ENCODE measurements around the gene PTBP3.

PTBP3 gene

GRCh38 chr9:112295174-112295573, 38.2 kb downstream of the PTBP3 start:
- WGBS, 2 donors (ENCODE audit: extremely low coverage in 2 of 2, insufficient read length in 2 of 2, insufficient replicate concordance in 1 of 2): no CpG with 5 or more reads among the region's 2 CpGs

DNA sequence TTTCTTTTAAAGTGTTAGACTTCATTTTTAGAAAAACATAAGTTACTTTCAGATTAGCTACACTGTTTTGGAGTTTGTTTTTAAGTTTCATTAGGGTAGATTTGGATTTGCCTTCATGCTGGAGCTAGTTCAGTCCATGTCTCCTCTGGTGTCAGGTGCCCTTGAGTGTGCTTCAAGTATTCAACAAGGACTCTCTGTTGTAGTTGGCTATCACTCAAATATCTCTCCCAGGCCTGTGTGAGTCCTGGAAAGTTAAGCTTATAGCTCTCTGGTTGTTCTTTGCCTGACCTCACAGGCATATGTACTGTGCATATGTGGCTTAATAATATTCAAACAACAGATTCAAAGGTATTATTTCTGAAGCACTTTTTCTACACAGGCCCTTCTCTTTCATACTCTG, 45.4 kb downstream of the PTBP3 start:
- DNase-seq (ENCODE audit: low spot score): no peak
- Histone ChIP-seq H3K27me3 (ENCODE audit: control insufficient read depth in 3 of 3, insufficient read depth in 3 of 3, low read depth in 1 of 3, low read length in 3 of 3) (no peaks in the 10 kb centered on the region), H2AFZ (ENCODE audit: low read length) (no peak overlapping the region), H3K23ac (ENCODE audit: low read depth, low read length, poor library complexity) (no peak overlapping the region), H4K8ac (ENCODE audit: low read depth, low read length) (no peak overlapping the region), H3K79me1 (ENCODE audit: low read depth, low read length) (peaks cover 3% of the 10 kb centered on the region), H3K4me1 (ENCODE audit: control insufficient read depth in 2 of 2, insufficient read depth in 1 of 2, low read depth in 1 of 2, low read length in 2 of 2) (no peaks in the 10 kb centered on the region), H3K9ac (ENCODE audit: low read depth, low read length, poor library complexity) (no peak overlapping the region), H3K9me3 (replicated peaks in 1 of 2; ENCODE audit: control insufficient read depth in 2 of 2, insufficient read depth in 1 of 2, low read depth in 1 of 2, low read length in 2 of 2) (peaks cover 12 to 29% of the 10 kb centered on the region in 2 donors), H2AK5ac (ENCODE audit: low read depth, low read length) (no peak overlapping the region), H3K4me2 (ENCODE audit: insufficient read depth, low read length, poor library complexity, severe bottlenecking) (no peak overlapping the region), H3K36me3 (replicated peaks in 1 of 2; ENCODE audit: control insufficient read depth in 2 of 2, insufficient read depth in 2 of 2, low read length in 2 of 2) (peaks cover 3 to 51% of the 10 kb centered on the region in 2 donors), H3K14ac (ENCODE audit: low read length) (no peak overlapping the region), H3K18ac (ENCODE audit: low read length) (no peak overlapping the region), H4K91ac (ENCODE audit: low read depth, low read length, poor library complexity) (no peak overlapping the region), H2BK12ac (ENCODE audit: low read length) (no peak overlapping the region), H3K4ac (ENCODE audit: low read length) (no peak overlapping the region), H2BK5ac (ENCODE audit: low read length) (no peak overlapping the region), H2BK15ac (ENCODE audit: low read length) (no peak overlapping the region), H3K27ac (replicated peaks; ENCODE audit: low read length) (no peak overlapping the region), H2BK120ac (ENCODE audit: low read depth, low read length) (no peak overlapping the region), H3K4me3 (ENCODE audit: low read length in 2 of 2) (no peak overlapping the region)

More at GRCh38 chr9:112295174-112295573, 38.2 kb downstream of the PTBP3 start:
- DNase-seq (ENCODE audit: low spot score): no peak
- Histone ChIP-seq H3K27me3 (ENCODE audit: control insufficient read depth in 3 of 3, insufficient read depth in 3 of 3, low read depth in 1 of 3, low read length in 3 of 3) (no peaks in the 10 kb centered on the region), H3K14ac (ENCODE audit: low read length) (no peak overlapping the region), H3K18ac (ENCODE audit: low read length) (no peak overlapping the region), H2AK5ac (ENCODE audit: low read depth, low read length) (no peak overlapping the region), H2BK12ac (ENCODE audit: low read length) (no peak overlapping the region), H3K9me3 (replicated peaks in 1 of 2; ENCODE audit: control insufficient read depth in 2 of 2, insufficient read depth in 1 of 2, low read depth in 1 of 2, low read length in 2 of 2) (peaks cover 0 to 13% of the 10 kb centered on the region in 2 donors), H4K8ac (ENCODE audit: low read depth, low read length) (no peak overlapping the region), H3K9ac (ENCODE audit: low read depth, low read length, poor library complexity) (no peak overlapping the region), H3K27ac (replicated peaks; ENCODE audit: low read length) (no peak overlapping the region), H3K4me1 (ENCODE audit: control insufficient read depth in 2 of 2, insufficient read depth in 1 of 2, low read depth in 1 of 2, low read length in 2 of 2) (no peaks in the 10 kb centered on the region), H3K4me3 (ENCODE audit: low read length in 2 of 2) (no peak overlapping the region), H2AFZ (ENCODE audit: low read length) (no peak overlapping the region), H3K79me1 (ENCODE audit: low read depth, low read length) (no peaks in the 10 kb centered on the region), H3K4ac (ENCODE audit: low read length) (no peak overlapping the region), H4K91ac (ENCODE audit: low read depth, low read length, poor library complexity) (no peak overlapping the region), H2BK5ac (ENCODE audit: low read length) (no peak overlapping the region), H3K36me3 (replicated peaks in 1 of 2; ENCODE audit: control insufficient read depth in 2 of 2, insufficient read depth in 2 of 2, low read length in 2 of 2) (peaks cover 0 to 33% of the 10 kb centered on the region in 2 donors), H2BK15ac (ENCODE audit: low read length) (no peak overlapping the region), H2BK120ac (ENCODE audit: low read depth, low read length) (no peak overlapping the region), H3K23ac (ENCODE audit: low read depth, low read length, poor library complexity) (no peak overlapping the region), H3K4me2 (ENCODE audit: insufficient read depth, low read length, poor library complexity, severe bottlenecking) (no peak overlapping the region)

GRCh38 chr9:112286926-112287325, 46.5 kb downstream of the PTBP3 start:
- peaks cover 15 to 28% of the 10 kb centered on the region in 2 donors for H3K9me3 ChIP-seq (replicated peaks in 1 of 2; ENCODE audit: control insufficient read depth in 2 of 2, insufficient read depth in 1 of 2, low read depth in 1 of 2, low read length in 2 of 2)
- no peak overlapping the region for H2AK5ac ChIP-seq (ENCODE audit: low read depth, low read length)
- no peak overlapping the region for H2BK5ac ChIP-seq (ENCODE audit: low read length)
- H3K18ac ChIP-seq (ENCODE audit: low read length): no peak overlapping the region
- H2BK15ac ChIP-seq (ENCODE audit: low read length): no peak overlapping the region
- H3K4me3 ChIP-seq (ENCODE audit: low read length in 2 of 2): no peak overlapping the region
- no peak overlapping the region for H3K9ac ChIP-seq (ENCODE audit: low read depth, low read length, poor library complexity)
- no peak overlapping the region for H3K4ac ChIP-seq (ENCODE audit: low read length)
- no peak overlapping the region for H3K14ac ChIP-seq (ENCODE audit: low read length)
- H4K8ac ChIP-seq (ENCODE audit: low read depth, low read length): no peak overlapping the region
- H2BK12ac ChIP-seq (ENCODE audit: low read length): no peak overlapping the region
- no peak overlapping the region for H2BK120ac ChIP-seq (ENCODE audit: low read depth, low read length)
- no peak for DNase-seq (ENCODE audit: low spot score)
- no peak overlapping the region for H2AFZ ChIP-seq (ENCODE audit: low read length)
- no CpG with 5 or more reads among the region's 2 CpGs for WGBS, 2 donors (ENCODE audit: extremely low coverage in 2 of 2, insufficient read length in 2 of 2, insufficient replicate concordance in 1 of 2)
- no peaks in the 10 kb centered on the region for H3K4me1 ChIP-seq (ENCODE audit: control insufficient read depth in 2 of 2, insufficient read depth in 1 of 2, low read depth in 1 of 2, low read length in 2 of 2)
- no peak overlapping the region for H3K23ac ChIP-seq (ENCODE audit: low read depth, low read length, poor library complexity)
- peaks cover 3% of the 10 kb centered on the region for H3K79me1 ChIP-seq (ENCODE audit: low read depth, low read length)
- no peaks in the 10 kb centered on the region for H3K27me3 ChIP-seq (ENCODE audit: control insufficient read depth in 3 of 3, insufficient read depth in 3 of 3, low read depth in 1 of 3, low read length in 3 of 3)
- H3K36me3 ChIP-seq (replicated peaks in 1 of 2; ENCODE audit: control insufficient read depth in 2 of 2, insufficient read depth in 2 of 2, low read length in 2 of 2): peaks cover 3 to 41% of the 10 kb centered on the region in 2 donors
- H4K91ac ChIP-seq (ENCODE audit: low read depth, low read length, poor library complexity): no peak overlapping the region
- H3K27ac ChIP-seq (replicated peaks; ENCODE audit: low read length): no peak overlapping the region
- no peak overlapping the region for H3K4me2 ChIP-seq (ENCODE audit: insufficient read depth, low read length, poor library complexity, severe bottlenecking)

- no peak overlapping the region for H4K8ac ChIP-seq (ENCODE audit: low read depth, low read length)
- H2BK12ac ChIP-seq (ENCODE audit: low read length): no peak overlapping the region
- H4K91ac ChIP-seq (ENCODE audit: low read depth, low read length, poor library complexity): no peak overlapping the region
- no CpG with 5 or more reads among the region's 2 CpGs for WGBS, 2 donors (ENCODE audit: extremely low coverage in 2 of 2, insufficient read length in 2 of 2, insufficient replicate concordance in 1 of 2)
- peaks cover 15 to 20% of the 10 kb centered on the region in 2 donors for H3K9me3 ChIP-seq (replicated peaks in 1 of 2; ENCODE audit: control insufficient read depth in 2 of 2, insufficient read depth in 1 of 2, low read depth in 1 of 2, low read length in 2 of 2)
- H3K4me3 ChIP-seq (ENCODE audit: low read length in 2 of 2): no peak overlapping the region
- no peaks in the 10 kb centered on the region for H3K27me3 ChIP-seq (ENCODE audit: control insufficient read depth in 3 of 3, insufficient read depth in 3 of 3, low read depth in 1 of 3, low read length in 3 of 3)
- no peak overlapping the region for H3K23ac ChIP-seq (ENCODE audit: low read depth, low read length, poor library complexity)
- H3K4me1 ChIP-seq (ENCODE audit: control insufficient read depth in 2 of 2, insufficient read depth in 1 of 2, low read depth in 1 of 2, low read length in 2 of 2): no peaks in the 10 kb centered on the region
- no peak for DNase-seq (ENCODE audit: low spot score)
- no peak overlapping the region for H2AFZ ChIP-seq (ENCODE audit: low read length)
- H3K9ac ChIP-seq (ENCODE audit: low read depth, low read length, poor library complexity): no peak overlapping the region
- H3K4me2 ChIP-seq (ENCODE audit: insufficient read depth, low read length, poor library complexity, severe bottlenecking): no peak overlapping the region
- no peak overlapping the region for H3K18ac ChIP-seq (ENCODE audit: low read length)
- H2AK5ac ChIP-seq (ENCODE audit: low read depth, low read length): no peak overlapping the region
- H2BK15ac ChIP-seq (ENCODE audit: low read length): no peak overlapping the region
- no peak overlapping the region for H2BK5ac ChIP-seq (ENCODE audit: low read length)
- H3K27ac ChIP-seq (replicated peaks; ENCODE audit: low read length): no peak overlapping the region
- H3K4ac ChIP-seq (ENCODE audit: low read length): no peak overlapping the region
- H3K36me3 ChIP-seq (replicated peaks in 1 of 2; ENCODE audit: control insufficient read depth in 2 of 2, insufficient read depth in 2 of 2, low read length in 2 of 2): peaks cover 3 to 29% of the 10 kb centered on the region in 2 donors
- H3K79me1 ChIP-seq (ENCODE audit: low read depth, low read length): peaks cover 3% of the 10 kb centered on the region
- no peak overlapping the region for H2BK120ac ChIP-seq (ENCODE audit: low read depth, low read length)
- H3K14ac ChIP-seq (ENCODE audit: low read length): no peak overlapping the region
Measured at GRCh38 chr9:112285056-112285455, 48.4 kb downstream of the PTBP3 start.
